ENCODE data around the gene MCM8.

MCM8 gene

GRCh38 chr20:5950271-5951031 lies at the start of gene MCM8, which contains the start of gene TRMT6:
MCM8 (plus strand) TSS chr20:5950652; CDS start chr20:5952016, 1,364 bp downstream.
TRMT6 (minus strand) TSS chr20:5950533; CDS start chr20:5950405, 128 bp downstream.
- peak; percentile 96 for DNase-seq

DNA sequence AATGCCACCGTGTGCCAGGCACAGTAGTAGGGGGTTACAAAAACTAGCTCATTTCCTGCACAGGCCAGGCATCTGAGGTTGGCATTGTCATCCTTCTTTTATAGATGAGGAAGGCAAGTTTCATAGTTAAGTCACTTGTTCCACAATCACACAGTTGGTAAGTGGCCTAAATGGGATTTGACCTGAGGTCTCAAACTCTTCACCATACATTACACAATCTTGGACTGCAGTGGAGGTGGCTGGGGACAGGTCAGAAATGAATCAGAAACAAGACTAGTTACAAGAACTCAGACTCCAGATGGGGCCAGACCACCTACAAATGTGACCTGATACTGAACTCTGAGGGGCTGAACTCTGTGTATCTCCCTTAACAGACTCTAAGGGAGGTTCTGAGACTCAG lies 49.5 kb upstream of the MCM8 start:
- no peak for DNase-seq

- no peak for DNase-seq
Observed at GRCh38 chr20:5908981-5909380, 41.5 kb upstream of the MCM8 start.

DNA sequence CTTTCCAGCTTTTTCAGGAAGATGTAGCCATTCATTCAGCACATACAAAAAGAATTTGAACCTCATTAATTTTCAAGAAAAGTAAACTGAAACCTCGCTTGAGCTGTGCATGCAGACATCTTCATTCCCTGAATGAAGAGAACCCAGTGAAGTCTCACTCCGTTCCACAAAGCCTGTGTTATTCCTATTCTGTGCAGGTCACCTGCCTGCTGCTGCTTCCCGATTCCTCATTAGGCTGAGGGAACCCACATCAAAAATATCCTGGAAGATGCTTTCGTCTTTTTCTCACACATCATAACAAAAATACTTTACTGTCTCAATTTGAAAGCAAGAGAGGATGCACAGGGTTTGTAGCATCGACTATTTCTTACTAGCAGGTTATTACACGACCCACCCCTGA lies 40.3 kb upstream of the MCM8 start:
- DNase-seq = no peak

DNA sequence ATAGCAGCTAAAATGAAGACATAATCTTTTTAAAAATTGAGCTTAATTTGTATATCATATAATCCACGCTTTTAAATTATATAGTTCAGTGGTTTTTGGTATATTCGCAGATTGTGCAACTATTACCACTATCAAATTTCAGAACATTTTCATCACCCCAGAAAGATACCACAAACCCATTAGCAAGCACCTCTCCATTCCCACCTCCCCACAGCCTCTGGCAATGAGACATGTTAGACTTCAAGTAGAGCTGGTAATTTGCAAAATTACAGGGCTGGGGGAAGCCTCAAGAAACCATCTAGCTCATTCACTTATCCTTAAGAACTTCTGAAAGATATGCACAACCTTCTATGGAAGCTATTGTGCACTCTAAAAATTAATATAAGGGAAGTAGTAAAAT lies 37.3 kb upstream of the MCM8 start:
- DNase-seq = no peak

DNA sequence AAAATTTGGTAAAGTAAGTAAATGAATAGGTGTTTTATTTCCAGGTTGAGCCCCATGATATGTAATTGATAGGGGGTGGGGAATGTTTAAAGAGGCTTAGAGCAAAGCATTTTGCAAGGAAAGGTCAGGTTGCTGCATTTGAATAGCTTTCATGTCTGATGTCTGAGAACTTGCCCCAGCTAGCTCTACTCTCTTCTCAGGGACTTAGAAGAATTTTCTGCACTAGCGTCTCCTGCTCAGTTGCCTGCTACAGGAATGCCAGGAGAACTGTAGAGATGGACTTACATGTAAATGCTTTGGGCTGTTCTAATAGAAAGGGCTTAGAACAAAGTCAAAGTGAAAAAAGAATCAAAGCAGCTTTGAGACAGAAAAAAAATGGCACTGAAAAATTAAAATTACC lies 35.6 kb upstream of the MCM8 start:
- no peak for DNase-seq

- peak; percentile 25 for DNase-seq
Observed at GRCh38 chr20:5918856-5919625, 31.4 kb upstream of the MCM8 start.

DNA sequence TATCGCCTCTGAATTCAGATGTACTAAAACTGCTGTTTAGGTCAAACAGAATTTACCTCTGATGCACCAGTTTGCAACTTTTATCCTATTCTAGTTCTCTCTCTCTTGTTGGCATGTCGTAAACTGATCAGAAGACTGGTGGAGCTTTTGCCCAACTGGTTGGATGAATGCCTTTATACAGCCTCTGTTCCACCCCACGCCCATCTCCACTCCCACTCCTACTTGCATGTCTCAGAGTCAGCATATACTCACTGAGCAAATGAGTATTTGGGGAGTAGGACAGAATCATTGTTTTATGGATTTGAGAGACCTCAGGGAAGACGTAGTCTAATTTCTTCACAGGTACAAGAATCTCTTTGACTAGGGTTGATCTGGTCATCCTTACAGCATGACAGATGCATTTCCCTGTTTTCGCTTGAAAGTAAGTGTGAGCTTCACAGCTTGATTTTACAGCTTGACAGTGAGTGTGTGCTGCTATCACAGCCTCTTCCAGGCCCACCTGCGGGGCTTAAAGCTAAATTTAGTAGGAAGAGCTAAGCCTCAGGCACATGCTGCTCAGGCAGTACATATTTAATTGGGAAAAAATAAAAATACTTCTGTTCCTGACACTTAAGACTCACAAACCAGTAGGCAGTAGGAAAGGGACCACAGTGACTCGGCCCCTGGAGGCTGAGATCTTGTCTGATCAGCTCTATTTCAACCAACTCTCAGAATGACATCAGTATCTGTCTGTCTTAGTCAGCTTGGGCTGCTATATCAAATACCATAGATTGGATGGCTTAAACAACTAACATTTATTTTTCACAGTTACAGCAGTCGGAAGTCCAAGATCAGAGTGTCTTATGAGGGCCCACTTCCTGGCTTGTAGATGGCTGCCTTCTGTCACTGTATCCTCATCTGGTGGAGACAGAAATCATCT lies 30.6 kb upstream of the MCM8 start:
- DNase-seq = no peak

- no peak for DNase-seq
Observed at GRCh38 chr20:5920581-5920980, 29.9 kb upstream of the MCM8 start.

- no peak for DNase-seq
Observed at GRCh38 chr20:5923493-5923892, 27.0 kb upstream of the MCM8 start.

GRCh38 chr20:5925551-5925950 lies 24.9 kb upstream of the MCM8 start:
- no peak for DNase-seq

GRCh38 chr20:5927749-5928462 lies 22.5 kb upstream of the MCM8 start:
- DNase-seq = no peak

GRCh38 chr20:5928836-5929715 lies 21.4 kb upstream of the MCM8 start:
- DNase-seq = no peak

GRCh38 chr20:5931411-5931810 lies 19.0 kb upstream of the MCM8 start:
- DNase-seq = no peak

- DNase-seq = no peak
Observed at GRCh38 chr20:5932796-5933195, 17.7 kb upstream of the MCM8 start.

DNA sequence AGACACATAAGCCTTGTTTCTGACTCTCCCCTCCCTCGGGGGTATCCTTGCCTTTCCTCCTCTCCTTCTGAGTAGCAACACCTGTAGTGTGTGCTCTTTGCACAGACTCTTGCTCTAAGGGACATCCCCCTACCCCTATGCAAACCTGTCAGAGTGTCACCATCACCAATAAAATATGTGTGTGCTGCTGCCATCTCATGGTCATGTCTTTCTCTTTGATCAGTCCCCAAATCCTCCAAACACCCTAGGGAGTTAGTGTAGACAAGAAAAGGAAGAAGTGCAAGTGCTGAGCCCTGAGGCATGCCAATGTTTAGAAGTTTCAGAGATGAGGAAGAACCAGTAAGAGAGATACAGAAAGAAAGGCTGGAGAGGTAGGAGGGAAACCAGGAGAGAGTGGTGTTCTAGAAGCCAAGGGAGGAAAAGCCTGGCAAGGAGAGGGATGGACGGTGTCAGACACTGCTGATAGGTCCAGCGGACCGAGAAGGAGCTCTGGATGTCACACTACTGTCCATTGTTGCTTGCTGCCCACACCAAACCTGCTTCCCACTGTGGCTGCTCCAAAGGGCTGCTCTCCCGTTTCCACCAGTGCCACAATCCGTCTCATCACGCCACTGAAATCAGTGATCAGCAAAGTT lies 16.5 kb upstream of the MCM8 start:
- peak; percentile 12 for DNase-seq

DNA sequence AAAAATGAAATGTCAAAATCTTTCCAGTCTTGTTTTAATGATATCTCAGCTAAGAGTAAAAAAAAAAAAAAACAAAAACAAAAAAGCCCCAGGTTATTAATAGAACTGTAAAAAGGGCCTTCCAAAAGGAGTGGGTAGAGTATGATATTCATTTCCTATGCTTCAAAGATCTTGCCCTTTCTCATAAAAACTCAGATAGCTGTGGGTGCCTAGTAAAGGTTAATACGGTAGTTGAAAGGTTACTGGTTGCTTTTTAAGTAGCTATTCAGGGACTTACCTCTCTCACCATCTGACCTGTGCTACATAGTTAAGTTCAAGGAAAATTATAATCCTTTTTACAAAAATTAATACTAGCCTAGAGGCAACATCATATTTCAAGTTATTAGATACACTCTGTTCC lies 15.1 kb upstream of the MCM8 start:
- no peak for DNase-seq

GRCh38 chr20:5936238-5936637 lies 14.2 kb upstream of the MCM8 start:
- DNase-seq = no peak

DNA sequence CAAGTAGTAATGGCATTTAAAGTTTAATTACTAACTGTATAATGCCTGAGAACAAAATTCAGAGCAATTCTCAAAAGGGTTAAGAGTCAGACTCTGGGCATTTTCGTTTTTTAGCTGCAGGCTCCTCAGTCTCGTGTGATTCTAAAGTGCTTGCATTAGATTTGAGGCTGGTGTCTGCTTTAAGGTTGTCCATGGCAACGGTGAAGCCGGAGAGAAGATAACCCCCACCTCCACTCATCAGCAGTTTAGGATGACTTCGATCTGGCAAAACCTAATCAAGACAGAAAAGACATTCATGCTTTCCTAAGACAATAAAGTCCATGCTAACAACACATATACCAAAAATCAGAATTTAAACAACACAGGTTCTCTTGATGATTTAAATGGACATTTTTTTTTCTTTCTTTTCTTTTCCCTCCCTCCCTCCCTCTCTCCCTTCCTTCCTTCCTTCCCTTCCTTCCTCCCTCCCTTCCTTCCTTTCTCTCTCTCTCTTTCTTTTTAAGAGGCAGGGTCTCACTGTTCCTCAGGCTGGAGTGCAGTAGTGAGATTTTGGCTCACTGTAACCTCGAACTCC lies 11.9 kb upstream of the MCM8 start:
- no peak for DNase-seq

DNA sequence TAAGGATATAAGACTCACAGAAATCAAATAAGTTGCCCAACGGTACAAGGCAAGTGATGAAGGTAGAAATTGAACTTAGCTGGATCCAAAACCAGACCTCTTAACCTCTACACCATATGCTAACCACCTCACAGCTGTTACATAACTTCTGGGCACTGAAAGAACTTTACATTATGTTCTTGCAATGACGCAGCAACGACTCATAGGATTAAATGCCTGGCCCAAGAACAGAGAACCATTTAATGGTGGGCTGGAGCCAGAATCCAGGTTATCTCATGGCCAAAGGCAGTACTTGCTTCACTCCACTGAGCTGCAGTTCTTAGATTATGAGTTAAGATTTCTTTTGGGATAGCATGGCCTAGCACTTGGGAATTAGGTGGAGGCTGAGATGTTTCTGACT lies 4.5 kb upstream of the MCM8 start:
- DNase-seq = no peak

- DNase-seq = no peak
Observed at GRCh38 chr20:5947276-5947675, 3.2 kb upstream of the MCM8 start.
